ACC112 (cell line): ENCODE measurements around the gene AIRE.
A peak's percentile ranks its signal among the peaks of the same experiment; 100 is the strongest.
"Not testable (repeated sequence)": the region's sequence is repeated elsewhere in the genome, so short reads cannot be mapped to it uniquely, and the experiment has no call there.

ENCODE experiments used
- H2AFZ ChIP-seq: fragments of 200-600 bp; sonication (generic); one replicate; pipeline ENCODE4 v1.6.0; 2017; ENCODE audit warnings: antibody characterized with exemption, low read length; ENCODE audit not compliant: unreplicated experiment
- H3K27ac ChIP-seq: fragments of 200-600 bp; sonication (generic); 2 replicates; pipeline ENCODE4 v1.5.1; 2014; ENCODE audit warnings: low read depth, mild to moderate bottlenecking, antibody characterized with exemption, low read length, moderate library complexity
- H3K27me3 ChIP-seq: fragments of 200-600 bp; sonication (generic); 2 replicates; pipeline ENCODE4 v1.6.1; 2014; ENCODE audit warnings: mild to moderate bottlenecking, antibody characterized with exemption, low read length, moderate library complexity, mixed read lengths; ENCODE audit not compliant: insufficient read depth
- H3K36me3 ChIP-seq: fragments of 200-600 bp; sonication (generic); 2 replicates; pipeline ENCODE4 v1.6.1; 2016; ENCODE audit warnings: mild to moderate bottlenecking, antibody characterized with exemption, low read length, moderate library complexity, mixed read lengths; ENCODE audit not compliant: insufficient read depth
- H3K4me1 ChIP-seq: fragments of 200-600 bp; sonication (generic); one replicate; pipeline ENCODE4 v1.6.1; 2016; ENCODE audit warnings: low read length, mixed read lengths; ENCODE audit not compliant: insufficient read depth, unreplicated experiment, control insufficient read depth
- H3K4me3 ChIP-seq: fragments of 200-600 bp; sonication (generic); 2 replicates; pipeline ENCODE4 v1.5.1; 2014; ENCODE audit warnings: mild to moderate bottlenecking, low read depth, low read length
- H3K79me2 ChIP-seq: fragments of 200-600 bp; sonication (generic); one replicate; pipeline ENCODE4 v1.6.0; 2016; ENCODE audit warnings: low read length; ENCODE audit not compliant: control insufficient read depth, unreplicated experiment, insufficient read depth

The AIRE gene

DNA sequence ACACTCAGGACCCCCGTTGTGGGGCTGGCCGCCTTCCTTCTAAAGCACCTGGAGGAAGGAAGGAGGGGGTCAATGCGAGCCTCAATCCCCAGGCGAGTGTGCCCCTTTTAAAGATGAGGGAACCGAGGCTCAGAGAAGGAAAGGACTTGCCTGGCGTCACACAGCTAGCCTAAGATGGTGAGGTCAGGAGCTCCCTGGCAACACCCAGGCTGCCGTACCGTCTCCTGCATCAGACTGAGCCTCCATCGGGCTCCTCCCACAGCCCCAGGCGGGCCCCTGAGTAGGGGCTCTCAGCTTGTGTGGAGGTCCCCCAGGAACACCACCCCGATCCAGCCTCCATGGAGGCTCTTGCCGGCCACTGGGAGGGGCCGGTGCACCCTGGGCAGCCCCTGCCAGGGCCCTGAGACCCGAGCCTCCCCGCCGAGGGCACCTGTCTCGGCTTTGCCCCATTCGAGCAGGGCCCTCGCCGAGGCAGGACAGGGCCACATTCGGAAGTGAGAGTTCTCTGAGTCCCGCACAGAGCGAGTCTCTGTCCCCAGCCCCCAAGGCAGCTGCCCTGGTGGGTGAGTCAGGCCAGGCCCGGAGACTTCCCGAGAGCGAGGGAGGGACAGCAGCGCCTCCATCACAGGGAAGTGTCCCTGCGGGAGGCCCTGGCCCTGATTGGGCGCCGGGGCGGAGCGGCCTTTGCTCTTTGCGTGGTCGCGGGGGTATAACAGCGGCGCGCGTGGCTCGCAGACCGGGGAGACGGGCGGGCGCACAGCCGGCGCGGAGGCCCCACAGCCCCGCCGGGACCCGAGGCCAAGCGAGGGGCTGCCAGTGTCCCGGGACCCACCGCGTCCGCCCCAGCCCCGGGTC is at the start of gene AIRE:
TSS of gene AIRE (plus strand) at position 739 of the 855 bp plus-strand sequence. CDS start 131 bp downstream, outside the sequence.
- Histone ChIP-seq H3K4me1 (no peaks in the 10 kb centered on the region), H3K36me3 (no peaks in the 10 kb centered on the region), H3K27ac (no peak within 1 kb of the TSS), H3K4me3 (peak within 1 kb of the TSS; percentile 37; the same call in 1 of the 2 replicates), H3K27me3 (0 out of 2 replicates have a peak, but pooled peaks cover 10% of the 10 kb centered on the region), H3K79me2 (no peaks in the 10 kb centered on the region), H2AFZ (no peak within 1 kb of the TSS)

GRCh38 chr21:44240353-44240752 is 45.3 kb upstream of the AIRE start:
- H3K4me3 ChIP-seq, H3K27ac ChIP-seq, H2AFZ ChIP-seq, H3K27me3 ChIP-seq, H3K36me3 ChIP-seq, H3K4me1 ChIP-seq, H3K79me2 ChIP-seq: not testable (repeated sequence)

DNA sequence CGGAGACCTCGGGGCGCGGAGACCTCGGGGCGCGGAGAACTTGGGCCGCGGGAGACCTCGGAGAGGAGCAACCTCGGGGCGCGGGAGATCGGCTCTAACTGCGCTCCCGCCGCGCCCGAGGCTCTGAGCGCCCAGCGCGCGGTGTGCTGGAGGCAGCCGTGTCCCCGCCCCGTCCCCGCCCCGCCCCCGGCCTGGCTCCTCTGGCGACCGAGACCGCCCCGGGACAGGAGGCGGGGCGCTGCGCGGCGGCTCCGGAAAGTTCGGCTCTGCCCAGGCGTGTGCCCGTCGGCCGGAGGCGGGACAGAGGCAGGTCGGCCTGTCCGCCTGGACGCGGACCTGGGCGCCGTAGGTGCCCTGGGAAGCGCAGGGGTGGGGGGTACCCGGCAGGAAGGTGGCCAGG is 44.8 kb upstream of the AIRE start, which contains the start of gene ICOSLG:
TSS of gene ICOSLG (minus strand) at position 102 of the 400 bp plus-strand sequence. CDS start 126 bp downstream, outside the sequence.
- not testable (repeated sequence) for H3K4me1 ChIP-seq, H3K79me2 ChIP-seq, H3K27ac ChIP-seq, H3K4me3 ChIP-seq, H2AFZ ChIP-seq, H3K36me3 ChIP-seq, H3K27me3 ChIP-seq

- not testable (repeated sequence) for H3K27me3 ChIP-seq, H3K4me3 ChIP-seq, H3K36me3 ChIP-seq, H3K79me2 ChIP-seq, H3K4me1 ChIP-seq, H3K27ac ChIP-seq, H2AFZ ChIP-seq
Observed at GRCh38 chr21:44241281-44241680, 44.4 kb upstream of the AIRE start.

GRCh38 chr21:44243980-44244379 is 41.7 kb upstream of the AIRE start:
- H3K4me1 ChIP-seq, H3K36me3 ChIP-seq, H2AFZ ChIP-seq, H3K27ac ChIP-seq, H3K4me3 ChIP-seq, H3K79me2 ChIP-seq, H3K27me3 ChIP-seq: not testable (repeated sequence)

- H3K4me3 ChIP-seq, H2AFZ ChIP-seq, H3K27ac ChIP-seq, H3K36me3 ChIP-seq, H3K79me2 ChIP-seq, H3K4me1 ChIP-seq, H3K27me3 ChIP-seq: not testable (repeated sequence)
Observed at GRCh38 chr21:44247904-44248303, 37.8 kb upstream of the AIRE start.

DNA sequence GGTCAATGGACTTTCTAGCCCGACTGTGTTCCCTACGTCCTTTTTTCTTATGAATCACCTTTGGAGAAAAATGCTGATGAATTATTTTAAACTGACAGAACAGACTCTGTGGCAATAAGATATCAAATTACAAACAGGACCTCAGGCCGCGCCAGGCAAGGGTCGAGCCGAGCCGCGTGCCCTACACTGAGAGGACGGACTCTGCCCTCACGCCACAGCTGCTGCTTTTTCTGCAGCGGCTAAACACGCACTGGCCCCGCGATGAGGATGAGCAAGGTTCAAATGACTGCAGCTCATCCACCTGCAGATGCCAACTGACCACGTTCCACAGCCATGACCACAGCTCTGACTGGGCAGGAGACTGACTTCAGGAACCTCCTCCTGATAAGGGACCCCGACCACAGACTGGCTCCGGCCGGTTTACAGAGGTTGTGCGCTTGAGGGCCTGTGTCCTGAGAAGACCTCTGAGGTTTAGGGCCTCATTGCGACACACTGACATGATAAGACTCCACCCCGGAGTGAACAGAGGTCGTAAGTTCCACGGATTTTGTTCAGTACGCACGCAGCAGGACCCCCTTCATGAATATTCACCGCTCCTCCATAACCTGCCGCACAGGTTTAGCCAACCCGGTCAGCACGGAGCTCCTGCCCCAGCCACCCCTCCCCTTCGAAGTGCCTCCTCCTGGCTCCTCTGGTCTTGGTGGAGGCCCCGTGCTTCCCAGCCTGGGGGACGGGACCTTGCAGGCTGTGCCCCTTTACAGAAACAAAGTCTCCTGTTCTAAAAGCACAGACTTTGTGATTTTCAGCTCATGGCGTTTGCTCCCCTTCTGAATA is 36.3 kb upstream of the AIRE start:
- H3K27ac ChIP-seq, H2AFZ ChIP-seq, H3K4me1 ChIP-seq, H3K4me3 ChIP-seq, H3K27me3 ChIP-seq, H3K79me2 ChIP-seq, H3K36me3 ChIP-seq: not testable (repeated sequence)

DNA sequence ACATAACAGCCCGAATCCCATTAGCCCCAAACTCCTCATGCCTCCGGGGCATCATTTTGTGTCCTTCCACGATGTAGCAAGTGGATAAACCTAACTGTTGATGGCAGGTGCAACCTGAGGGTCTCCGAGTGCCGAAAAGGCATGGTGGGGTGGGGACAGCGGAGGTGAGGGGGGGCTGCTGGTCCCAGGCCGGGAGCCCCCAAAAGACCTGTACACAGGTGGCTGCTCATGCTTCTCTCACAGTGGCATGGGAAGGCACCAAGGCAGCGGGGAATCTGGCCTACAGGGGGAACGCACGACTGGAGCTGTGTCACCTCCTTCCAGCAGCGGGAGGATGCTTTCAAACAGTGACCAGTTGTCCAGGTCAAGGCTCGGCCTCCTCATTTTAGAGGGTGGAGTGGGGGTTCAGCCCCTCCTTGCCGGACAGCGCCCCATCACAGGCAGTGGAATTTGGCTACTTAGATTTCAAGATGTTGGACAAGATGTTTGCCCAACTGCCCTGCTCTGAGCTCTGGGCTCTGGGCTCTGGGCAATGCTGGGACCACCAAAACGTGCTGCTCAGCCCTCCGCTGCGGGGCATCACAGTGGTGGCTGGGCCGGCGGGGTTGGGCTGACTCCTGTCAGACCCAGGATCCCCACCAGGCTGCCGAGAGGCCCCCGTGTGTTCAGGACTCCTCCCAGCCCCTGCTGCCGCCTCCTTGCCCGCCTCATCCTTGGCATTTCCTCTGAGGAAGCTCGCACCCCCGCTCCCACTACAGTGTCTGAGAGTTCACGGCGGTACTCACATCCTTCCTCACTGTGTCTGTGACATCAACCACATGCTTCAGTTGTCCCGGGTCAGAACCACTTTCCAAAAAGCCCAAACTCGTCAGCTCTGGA is 31.6 kb upstream of the AIRE start:
- no peaks in the 10 kb centered on the region for H3K79me2 ChIP-seq
- no peak overlapping the region for H3K27ac ChIP-seq

GRCh38 chr21:44255511-44255981 is 30.1 kb upstream of the AIRE start:
- Histone ChIP-seq H3K27ac (no peak overlapping the region), H3K4me1 (no peaks in the 10 kb centered on the region), H3K27me3 (no peaks in the 10 kb centered on the region), H3K79me2 (no peaks in the 10 kb centered on the region), H2AFZ (no peak overlapping the region), H3K4me3 (no peak overlapping the region), H3K36me3 (no peaks in the 10 kb centered on the region)

More for the DNA sequence above, 31.6 kb upstream of the AIRE start:
- H3K4me3 ChIP-seq = no peak overlapping the region
- H3K4me1 ChIP-seq = no peaks in the 10 kb centered on the region
- H3K36me3 ChIP-seq = no peaks in the 10 kb centered on the region
- H2AFZ ChIP-seq = no peak overlapping the region
- H3K27me3 ChIP-seq = no peaks in the 10 kb centered on the region

GRCh38 chr21:44258056-44258725 is 27.5 kb upstream of the AIRE start:
- Histone ChIP-seq H3K79me2 (no peaks in the 10 kb centered on the region), H3K27me3 (no peaks in the 10 kb centered on the region), H3K36me3 (no peaks in the 10 kb centered on the region), H2AFZ (no peak overlapping the region), H3K4me3 (no peak overlapping the region), H3K4me1 (no peaks in the 10 kb centered on the region), H3K27ac (no peak overlapping the region)
